K562 (cell line): ENCODE results near the gene CORO2A. TPM values are rescaled to one million over a fixed set of nuclear protein-coding genes. Genes with fewer than 3 reads are reported as not detected.

Experiments used
- ATAC-seq: fragments of 200-7000 bp; cut with Tn5 transposase; 3 replicates; pipeline ENCODE4 v1.9.1; 2020; ENCODE audit warnings: moderate library complexity
- BruUV-seq: library from RNA; stranded (reverse); fragments of 400-500 nt; replicated peaks from 2 replicates; lab custom pipeline; 2021; lab: Mats Ljungman, UMichigan
- CTCF ChIA-PET: fragments of 300-600 bp; formaldehyde crosslinking; extraction: SDS; loops from one replicate; lab custom pipeline; 2021; ENCODE audit warnings: low intra/inter-chr PET ratio; lab: Yijun Ruan, JAX
- POLR2A ChIA-PET: fragments of 300-600, 350-650 bp; sonication (Branson Sonifier 250); formaldehyde crosslinking; extraction: SDS; loops from one replicate; lab custom pipeline; 2021; ENCODE audit warnings: antibody characterized with exemption, inconsistent platforms; lab: Yijun Ruan, JAX
- DNase-seq, 4 experiments: peaks; one replicate each; pipeline versions ENCODE4 v3.0.0 to v3.0.0-alpha.2; 2011 to 2018; ENCODE audit warnings: low spot score in 3 of 4, mixed read lengths in 3 of 4; ENCODE audit errors: extremely low read depth in 1 of 4
- FAIRE-seq: peaks from 2 replicates; lab custom pipeline; 2011; peaks lifted over from hg19 to GRCh38; lab: Jason Lieb, UNC
- H2AFZ ChIP-seq: 2 replicates; pipeline ENCODE4 v1.6.0; 2011; ENCODE audit warnings: low read depth, low read length, control low read depth, inconsistent platforms
- H3K27ac ChIP-seq: fragments of 200-600 bp; 3 replicates; pipeline ENCODE4 v1.8.0; 2011; ENCODE audit warnings: low read depth, mild to moderate bottlenecking, control low read depth, inconsistent platforms, low read length, moderate library complexity, mixed read lengths; ENCODE audit errors: extremely low read depth
- H3K27me3 ChIP-seq, 2 experiments: fragments of 300-600 bp in 1 of 2; 2 replicates in 1 of 2; 3 replicates in 1 of 2; pipeline versions ENCODE4 v1.6.0 to v1.8.0; 2011; ENCODE audit warnings: inconsistent platforms in 2 of 2, low read length in 2 of 2, mild to moderate bottlenecking in 1 of 2, mixed read lengths in 1 of 2, moderate library complexity in 1 of 2; ENCODE audit not compliant: control insufficient read depth in 2 of 2, insufficient read depth in 2 of 2
- H3K36me3 ChIP-seq: fragments of 300-600 bp; 3 replicates; pipeline ENCODE4 v1.8.0; 2011; ENCODE audit warnings: mild to moderate bottlenecking, low read length, inconsistent platforms; ENCODE audit not compliant: control insufficient read depth, insufficient read depth
- H3K4me1 ChIP-seq, 2 experiments: fragments of 200-600 bp in 1 of 2; replicated peaks in 1 of 2; 2 replicates in 1 of 2; 3 replicates in 1 of 2; pipeline versions ENCODE4 v1.5.1 to v1.8.0; 2011; ENCODE audit warnings: inconsistent platforms in 2 of 2, low read length in 2 of 2, mild to moderate bottlenecking in 1 of 2, mixed read lengths in 1 of 2, moderate library complexity in 1 of 2; ENCODE audit not compliant: control insufficient read depth in 2 of 2, insufficient read depth in 2 of 2
- H3K4me2 ChIP-seq: 2 replicates; pipeline ENCODE4 v1.6.1; 2011; ENCODE audit warnings: low read length, control low read depth, inconsistent platforms, mixed read lengths; ENCODE audit not compliant: insufficient read depth
- H3K4me3 ChIP-seq: fragments of 200-600 bp; sonication (generic), shearing (Covaris generic); 2 replicates; pipeline ENCODE4 v1.5.1; 2016; ENCODE audit warnings: control low read depth, inconsistent platforms
- H3K79me2 ChIP-seq: fragments of 200-600 bp; 3 replicates; pipeline ENCODE4 v1.8.0; 2011; ENCODE audit warnings: low read length, inconsistent platforms; ENCODE audit not compliant: control insufficient read depth, insufficient read depth
- H3K9ac ChIP-seq, 2 experiments: 2 replicates each; pipeline versions ENCODE4 v1.6.0 to v1.6.1; 2011; ENCODE audit warnings: low read depth in 2 of 2, low read length in 2 of 2, control low read depth in 1 of 2, inconsistent platforms in 1 of 2, mild to moderate bottlenecking in 1 of 2, mixed read lengths in 1 of 2; ENCODE audit not compliant: insufficient read depth in 1 of 2
- H3K9me1 ChIP-seq: one replicate; pipeline ENCODE4 v1.6.0; 2011; ENCODE audit warnings: inconsistent platforms, mild to moderate bottlenecking, low read length, moderate library complexity; ENCODE audit not compliant: control insufficient read depth, insufficient read depth
- H3K9me3 ChIP-seq: replicated peaks from 2 replicates; pipeline ENCODE4 v1.5.1; 2011; ENCODE audit warnings: low read depth, low read length, inconsistent platforms; ENCODE audit not compliant: control insufficient read depth, insufficient read depth
- H4K20me1 ChIP-seq: replicated peaks from 2 replicates; pipeline ENCODE4 v1.6.1; 2011; ENCODE audit warnings: low read length, inconsistent platforms, mixed read lengths; ENCODE audit not compliant: control insufficient read depth, insufficient read depth
- BDP1 ChIP-seq: IDR thresholded peaks from 3 replicates; pipeline ENCODE4 v1.6.1; 2011; ENCODE audit not compliant: insufficient read length, insufficient read depth
- C11orf30 ChIP-seq: fragments of 450-650 bp; IDR thresholded peaks from 2 replicates; pipeline ENCODE4 v1.6.1; 2016; ENCODE audit warnings: low read depth, mild to moderate bottlenecking
- GABPB2 ChIP-seq: fragments of 250-450 bp; sonication (Bioruptor Pico); conservative IDR thresholded peaks from 2 replicates; pipeline ENCODE4 v1.5.1; 2021; ENCODE audit warnings: mild to moderate bottlenecking
- JUN ChIP-seq, 2 experiments: sonication (generic) in 1 of 2; formaldehyde crosslinking in 1 of 2; IDR thresholded peaks; 2 replicates each; pipeline versions ENCODE4 v1.6.1 to v1.8.0; 2012 to 2022; ENCODE audit warnings: borderline replicate concordance in 2 of 2, mild to moderate bottlenecking in 2 of 2, improper control_type of control experiment in 1 of 2, low read depth in 1 of 2, low read length in 1 of 2, missing genetic modification reagents in 1 of 2
- MAFF ChIP-seq: IDR thresholded peaks from 2 replicates; pipeline ENCODE4 v1.6.1; 2012; ENCODE audit warnings: low read length, improper control_type of control experiment
- MAFG ChIP-seq: fragments of 450-650 bp; conservative IDR thresholded peaks from 2 replicates; pipeline ENCODE4 v1.6.1; 2016; ENCODE audit warnings: missing genetic modification characterization, missing compliant biosample characterization
- MAFK ChIP-seq: IDR thresholded peaks from 2 replicates; pipeline ENCODE4 v1.6.1; 2011; ENCODE audit warnings: low read length, improper control_type of control experiment
- SP2 ChIP-seq: IDR thresholded peaks from 2 replicates; pipeline ENCODE4 v1.6.1; 2011; ENCODE audit warnings: mild to moderate bottlenecking, low read depth, low read length, moderate library complexity; ENCODE audit not compliant: poor library complexity, severe bottlenecking; ENCODE audit errors: extremely low read depth
- TEAD4 ChIP-seq, 2 experiments: sonication (generic) in 1 of 2; formaldehyde crosslinking in 1 of 2; IDR thresholded peaks; 2 replicates each; pipeline versions ENCODE4 v1.6.1 to v1.8.0; 2012 to 2022; ENCODE audit warnings: borderline replicate concordance in 1 of 2, inconsistent platforms in 1 of 2, low read length in 1 of 2, mild to moderate bottlenecking in 1 of 2, missing genetic modification reagents in 1 of 2
- TSC22D4 ChIP-seq: fragments of 450-650 bp; IDR thresholded peaks from 2 replicates; pipeline ENCODE4 v1.6.1; 2016; ENCODE audit warnings: missing genetic modification characterization, missing biosample characterization, control low read depth
- ZNF316 ChIP-seq: fragments of 450-650 bp; IDR thresholded peaks from 2 replicates; pipeline ENCODE4 v1.6.1; 2016
- ZNF408 ChIP-seq: fragments of 250-450 bp; sonication (Bioruptor Pico); IDR thresholded peaks from 2 replicates; pipeline ENCODE4 v1.4.0; 2020; ENCODE audit warnings: low read depth, mild to moderate bottlenecking, moderate library complexity
- WGBS: fragments of 100-300 bp; shearing (Covaris generic); methylation state at CpG from one replicate; pipeline ENCODE4 v1.1.6; 2016; ENCODE audit warnings: low coverage, mixed read lengths; ENCODE audit not compliant: insufficient coverage; ENCODE audit errors: missing lambda C conversion rate; 5-methylcytosine and 5-hydroxymethylcytosine counted together
- in situ Hi-C: fragments of 300-500 bp; cut with MboI; formaldehyde crosslinking; loops from 4 replicates; pipeline ENCODE4 v1.15.0; 2018; ENCODE audit warnings: inconsistent platforms, mixed read lengths
- intact Hi-C: fragments of 100-400 bp; cut with micrococcal nuclease; formaldehyde crosslinking; loops from 2 replicates; pipeline ENCODE4 v1.14.2; 2022
- polyA plus RNA-seq, 8 experiments: library from polyadenylated mRNA; depleted of rRNA in 4 of 8; stranded (reverse) in 5 of 8; unstranded in 3 of 8; fragments of >200 nt; fragmentation: Nextera tagmentation in 2 of 8; fragmentation: Illumina TruSeq in 1 of 8; extraction: Ambion mirVana in 2 of 8; extraction: Trizol in 1 of 8; gene quantifications; 2 replicates each; pipeline versions ENCODE4 v1.2.1 to v1.2.3, GENCODE V29; 2011 to 2014; ENCODE audit warnings: inconsistent platforms in 1 of 8, missing spikeins in 1 of 8
- total RNA-seq, 7 experiments: library from RNA; depleted of rRNA in 6 of 7; stranded (reverse); fragments of >200 nt in 6 of 7; fragmentation: Illumina TruSeq in 2 of 7; extraction: Trizol in 2 of 7; gene quantifications; 2 replicates each; pipeline versions ENCODE4 v1.2.1 to v1.2.3, GENCODE V29; 2011 to 2021; ENCODE audit warnings: low replicate concordance in 1 of 7
- TF ChIP-seq, protein P1 (sequence below): sonication (generic); formaldehyde crosslinking; IDR thresholded peaks from 2 replicates; pipeline ENCODE4 v1.9.0; 2022; ENCODE audit warnings: mild to moderate bottlenecking, missing genetic modification reagents
- TF ChIP-seq, protein P2 (sequence below): fragments of 250-450 bp; sonication (Bioruptor Pico); IDR thresholded peaks from 2 replicates; pipeline ENCODE4 v1.8.0; 2021; ENCODE audit warnings: moderate library complexity, mild to moderate bottlenecking, inconsistent platforms
- TF ChIP-seq, protein P3 (sequence below): fragments of 250-450 bp; sonication (Bioruptor Pico); IDR thresholded peaks from 2 replicates; pipeline ENCODE4 v1.5.0; 2021; ENCODE audit warnings: mild to moderate bottlenecking, borderline replicate concordance

The CORO2A gene
- total and polyA plus RNA-seq, 9 of the 15 experiments (the other 6 are each of a cell fraction or from before 2014, with no cell fraction given) = 9.5 to 26.6 (median 18.0) TPM

DNA sequence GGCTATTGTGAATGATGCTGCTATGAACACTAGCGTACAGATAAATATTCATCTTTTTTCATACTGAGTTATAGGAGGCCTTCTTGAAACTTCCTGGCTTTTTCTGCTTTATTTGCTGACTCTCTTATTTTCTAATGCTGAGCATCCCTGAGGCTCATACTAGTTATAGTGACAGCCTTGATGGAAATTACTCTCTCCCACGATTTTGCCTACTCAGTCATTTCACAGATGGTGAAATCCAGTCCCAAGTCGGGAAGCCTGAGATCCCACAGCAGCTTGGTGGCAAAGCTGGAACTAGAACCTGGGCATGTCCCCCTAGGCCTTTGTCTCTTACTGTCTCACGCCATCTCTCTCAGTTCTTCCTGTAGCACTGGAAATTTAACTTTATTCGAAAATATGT lies 113.5 kb downstream of the CORO2A start:
- Histone ChIP-seq H3K9me3 (no peaks in the 10 kb centered on the region), H3K4me3 (no peak overlapping the region), H2AFZ (no peak overlapping the region), H3K27me3 (no peaks in the 10 kb centered on the region), H3K79me2 (peaks cover 22% of the 10 kb centered on the region), H3K36me3 (peaks cover 85% of the 10 kb centered on the region), H3K4me2 (no peak overlapping the region), H4K20me1 (0 out of 2 replicates have a peak, but pooled peaks cover 6% of the 10 kb centered on the region), H3K9me1 (no peaks in the 10 kb centered on the region), H3K9ac (no peak overlapping the region), H3K27ac (no peak overlapping the region), H3K4me1 (peaks cover 7 to 10% of the 10 kb centered on the region in 2 experiments; a peak in 4 of 5 replicates)
- WGBS = 66% methylated on average over 5 of the region's 5 CpGs
- ATAC-seq = no peak
- FAIRE-seq = no peak
- DNase-seq = no peak
- POLR2A ChIA-PET = interaction anchor here (0.6 to 1.3 kb wide), 3 partner anchors 10 to 325 kb away, joined by 3 to 4 read pairs (median 3); no protein-coding TSS in a partner anchor
- CTCF ChIA-PET = no interaction called here
- no peak for TF ChIP-seq GABPB2
- TF ChIP-seq JUN (IDR thresholded peaks at IDR 0.05; ENCODE audit: borderline replicate concordance, low read depth, low read length) = no peak
- TF ChIP-seq JUN (CRISPR knock-in tag; IDR thresholded peaks at IDR 0.05; ENCODE audit: borderline replicate concordance) = no peak
- peak; percentile 53; the same call in 1 of the 2 replicates for TF ChIP-seq MAFF
- TF ChIP-seq, protein P1, sequence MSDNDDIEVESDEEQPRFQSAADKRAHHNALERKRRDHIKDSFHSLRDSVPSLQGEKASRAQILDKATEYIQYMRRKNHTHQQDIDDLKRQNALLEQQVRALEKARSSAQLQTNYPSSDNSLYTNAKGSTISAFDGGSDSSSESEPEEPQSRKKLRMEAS = no peak
- TF ChIP-seq, protein P2, sequence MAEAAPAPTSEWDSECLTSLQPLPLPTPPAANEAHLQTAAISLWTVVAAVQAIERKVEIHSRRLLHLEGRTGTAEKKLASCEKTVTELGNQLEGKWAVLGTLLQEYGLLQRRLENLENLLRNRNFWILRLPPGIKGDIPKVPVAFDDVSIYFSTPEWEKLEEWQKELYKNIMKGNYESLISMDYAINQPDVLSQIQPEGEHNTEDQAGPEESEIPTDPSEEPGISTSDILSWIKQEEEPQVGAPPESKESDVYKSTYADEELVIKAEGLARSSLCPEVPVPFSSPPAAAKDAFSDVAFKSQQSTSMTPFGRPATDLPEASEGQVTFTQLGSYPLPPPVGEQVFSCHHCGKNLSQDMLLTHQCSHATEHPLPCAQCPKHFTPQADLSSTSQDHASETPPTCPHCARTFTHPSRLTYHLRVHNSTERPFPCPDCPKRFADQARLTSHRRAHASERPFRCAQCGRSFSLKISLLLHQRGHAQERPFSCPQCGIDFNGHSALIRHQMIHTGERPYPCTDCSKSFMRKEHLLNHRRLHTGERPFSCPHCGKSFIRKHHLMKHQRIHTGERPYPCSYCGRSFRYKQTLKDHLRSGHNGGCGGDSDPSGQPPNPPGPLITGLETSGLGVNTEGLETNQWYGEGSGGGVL (CRISPR knock-in tag) = no peak
- TF ChIP-seq BDP1 = no peak
- no peak for TF ChIP-seq TSC22D4 (tag)
- TF ChIP-seq TEAD4 (IDR thresholded peaks at IDR 0.05; ENCODE audit: low read length) = no peak
- TF ChIP-seq TEAD4 (CRISPR knock-in tag; IDR thresholded peaks at IDR 0.05; ENCODE audit: borderline replicate concordance) = no peak
- peak; percentile 87 for TF ChIP-seq ZNF316
- no peak for TF ChIP-seq ZNF408
- TF ChIP-seq MAFG (tag) = peak; percentile 40; the same call in 1 of the 2 replicates
- TF ChIP-seq, protein P3, sequence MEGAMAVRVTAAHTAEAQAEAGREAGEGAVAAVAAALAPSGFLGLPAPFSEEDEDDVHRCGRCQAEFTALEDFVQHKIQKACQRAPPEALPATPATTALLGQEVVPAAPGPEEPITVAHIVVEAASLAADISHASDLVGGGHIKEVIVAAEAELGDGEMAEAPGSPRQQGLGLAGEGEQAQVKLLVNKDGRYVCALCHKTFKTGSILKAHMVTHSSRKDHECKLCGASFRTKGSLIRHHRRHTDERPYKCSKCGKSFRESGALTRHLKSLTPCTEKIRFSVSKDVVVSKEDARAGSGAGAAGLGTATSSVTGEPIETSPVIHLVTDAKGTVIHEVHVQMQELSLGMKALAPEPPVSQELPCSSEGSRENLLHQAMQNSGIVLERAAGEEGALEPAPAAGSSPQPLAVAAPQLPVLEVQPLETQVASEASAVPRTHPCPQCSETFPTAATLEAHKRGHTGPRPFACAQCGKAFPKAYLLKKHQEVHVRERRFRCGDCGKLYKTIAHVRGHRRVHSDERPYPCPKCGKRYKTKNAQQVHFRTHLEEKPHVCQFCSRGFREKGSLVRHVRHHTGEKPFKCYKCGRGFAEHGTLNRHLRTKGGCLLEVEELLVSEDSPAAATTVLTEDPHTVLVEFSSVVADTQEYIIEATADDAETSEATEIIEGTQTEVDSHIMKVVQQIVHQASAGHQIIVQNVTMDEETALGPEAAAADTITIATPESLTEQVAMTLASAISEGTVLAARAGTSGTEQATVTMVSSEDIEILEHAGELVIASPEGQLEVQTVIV = no peak
- no peak for TF ChIP-seq SP2
- peak; percentile 68 for TF ChIP-seq C11orf30
- TF ChIP-seq MAFK = peak; percentile 13; the same call in 1 of the 2 replicates
- intact Hi-C loops (no loop called here), in situ Hi-C loops (no loop called here)
- BruUV-seq = no TSS peak
